HepG2 (cell line): Measurements from ENCODE around the gene LEFTY2. TPM values are rescaled to one million over a fixed set of nuclear protein-coding genes. Genes with fewer than 3 reads are reported as not detected.

Source experiments
- BATF2 ChIP-seq: sonication (generic); formaldehyde crosslinking; IDR thresholded peaks from 2 replicates; pipeline ENCODE4 v1.8.0; 2022; ENCODE audit warnings: mild to moderate bottlenecking, missing genetic modification reagents, moderate library complexity
- FOXK1 ChIP-seq: sonication (generic); formaldehyde crosslinking; IDR thresholded peaks from 2 replicates; pipeline ENCODE4 v1.4.0; 2020; ENCODE audit warnings: low read depth, missing genetic modification reagents, borderline replicate concordance
- HNF4G ChIP-seq, 2 experiments: sonication (generic) in 1 of 2; formaldehyde crosslinking in 1 of 2; IDR thresholded peaks; 2 replicates each; pipeline versions ENCODE4 v1.4.0 to v1.6.1; 2011 to 2020; ENCODE audit warnings: borderline replicate concordance in 2 of 2, low read depth in 2 of 2, mild to moderate bottlenecking in 2 of 2, low read length in 1 of 2, missing genetic modification reagents in 1 of 2, moderate library complexity in 1 of 2
- IRF9 ChIP-seq: sonication (generic); formaldehyde crosslinking; IDR thresholded peaks from 2 replicates; pipeline ENCODE4 v1.8.0; 2022; ENCODE audit warnings: missing genetic modification reagents, mild to moderate bottlenecking, borderline replicate concordance
- KLF12 ChIP-seq: sonication (generic); formaldehyde crosslinking; IDR thresholded peaks from 2 replicates; pipeline ENCODE4 v1.4.0; 2020; ENCODE audit warnings: missing genetic modification reagents, borderline replicate concordance
- MAFG ChIP-seq: sonication (generic); formaldehyde crosslinking; IDR thresholded peaks from 2 replicates; pipeline ENCODE4 v1.5.1; 2020; ENCODE audit warnings: mild to moderate bottlenecking, missing genetic modification reagents
- NFE2L1 ChIP-seq: sonication (generic); formaldehyde crosslinking; IDR thresholded peaks from 2 replicates; pipeline ENCODE4 v1.4.0; 2020; ENCODE audit warnings: missing genetic modification reagents, mild to moderate bottlenecking, borderline replicate concordance
- NONO ChIP-seq, 2 experiments: fragments of 450-650 bp in 1 of 2; sonication (generic) in 1 of 2; formaldehyde crosslinking in 1 of 2; IDR thresholded peaks in 1 of 2; conservative IDR thresholded peaks in 1 of 2; 2 replicates each; pipeline versions ENCODE4 v1.6.1 to v1.8.0; 2017 to 2022; ENCODE audit warnings: mild to moderate bottlenecking in 1 of 2, missing genetic modification reagents in 1 of 2, moderate library complexity in 1 of 2
- TFDP2 ChIP-seq: sonication (generic); formaldehyde crosslinking; IDR thresholded peaks from 2 replicates; pipeline ENCODE4 v1.4.0; 2020; ENCODE audit warnings: missing genetic modification reagents
- ZBTB26 ChIP-seq: IDR thresholded peaks from 2 replicates; pipeline ENCODE4 v1.6.1; 2016; ENCODE audit warnings: missing compliant biosample characterization, missing genetic modification reagents, borderline replicate concordance
- ZNF333 ChIP-seq: sonication (generic); formaldehyde crosslinking; IDR thresholded peaks from 2 replicates; pipeline ENCODE4 v1.4.0; 2020; ENCODE audit warnings: mild to moderate bottlenecking, missing genetic modification reagents, borderline replicate concordance
- ZNF33A ChIP-seq: sonication (generic); formaldehyde crosslinking; IDR thresholded peaks from 2 replicates; pipeline ENCODE4 v1.5.1; 2020; ENCODE audit warnings: missing genetic modification reagents, mild to moderate bottlenecking, moderate library complexity, borderline replicate concordance
- ZNF496 ChIP-seq: sonication (generic); formaldehyde crosslinking; IDR thresholded peaks from 2 replicates; pipeline ENCODE4 v1.8.1; 2023; ENCODE audit warnings: mild to moderate bottlenecking, moderate library complexity, missing genetic modification reagents; ENCODE audit not compliant: insufficient replicate concordance
- ZNF503 ChIP-seq: sonication (generic); formaldehyde crosslinking; IDR thresholded peaks from 2 replicates; pipeline ENCODE4 v1.4.0; 2020; ENCODE audit warnings: missing genetic modification reagents
- ZNF512 ChIP-seq: sonication (generic); formaldehyde crosslinking; IDR thresholded peaks from 2 replicates; pipeline ENCODE4 v1.4.0; 2020; ENCODE audit warnings: mild to moderate bottlenecking, missing genetic modification reagents
- ZNF7 ChIP-seq: IDR thresholded peaks from 2 replicates; pipeline ENCODE4 v1.6.1; 2016; ENCODE audit warnings: missing biosample characterization, missing genetic modification reagents
- ZSCAN22 ChIP-seq: sonication (generic); formaldehyde crosslinking; IDR thresholded peaks from 2 replicates; pipeline ENCODE4 v1.4.0; 2020; ENCODE audit warnings: mild to moderate bottlenecking, missing genetic modification reagents
- ZSCAN30 ChIP-seq: sonication (generic); formaldehyde crosslinking; IDR thresholded peaks from 2 replicates; pipeline ENCODE4 v1.5.0; 2020; ENCODE audit warnings: mild to moderate bottlenecking, missing genetic modification reagents
- polyA plus RNA-seq, 8 experiments: library from polyadenylated mRNA; depleted of rRNA in 3 of 8; stranded (reverse) in 7 of 8; unstranded in 1 of 8; fragments of >200 nt; fragmentation: Illumina TruSeq in 4 of 8; extraction: Trizol in 4 of 8; gene quantifications; 2 replicates each; pipeline versions ENCODE4 v1.2.1 to v1.2.3, GENCODE V29; 2011 to 2016; ENCODE audit warnings: low read depth in 4 of 8, missing spikeins in 1 of 8, mixed read lengths in 1 of 8; ENCODE audit not compliant: insufficient read depth in 1 of 8
- total RNA-seq, 5 experiments: library from RNA; depleted of rRNA; stranded (reverse); fragments of >200 nt; fragmentation: Illumina TruSeq; extraction: Trizol; gene quantifications; 2 replicates each; pipeline ENCODE4 v1.2.3, GENCODE V29; 2016; ENCODE audit warnings: low read depth in 1 of 5

LEFTY2 gene
- total and polyA plus RNA-seq, 2 of the 13 experiments (the other 11 are each of a cell fraction or from before 2014, with no cell fraction given), result 0.13 to 0.33 TPM

GRCh38 chr1:225923692-225924555, 17.1 kb downstream of the LEFTY2 start, which contains the start of gene PYCR2 (continued):
- no peak for TF ChIP-seq ZNF33A (CRISPR knock-in tag)
- no peak for TF ChIP-seq HNF4G (IDR thresholded peaks at IDR 0.05; ENCODE audit: borderline replicate concordance, low read depth, low read length)
- no peak for TF ChIP-seq HNF4G (CRISPR knock-in tag; IDR thresholded peaks at IDR 0.05; ENCODE audit: borderline replicate concordance, low read depth)
- no peak for TF ChIP-seq KLF12 (CRISPR knock-in tag)
- TF ChIP-seq ZBTB26 (CRISPR knock-in tag), result no peak; the same call in 1 of the 2 replicates
- no peak for TF ChIP-seq ZSCAN30 (CRISPR knock-in tag)
- TF ChIP-seq TFDP2 (CRISPR knock-in tag), result peak; percentile 79
- TF ChIP-seq ZNF512 (CRISPR knock-in tag), result no peak
- 0 out of 2 replicates have a peak, but pooled peaks have one; percentile 14 for TF ChIP-seq ZNF503
- 0 out of 2 replicates have a peak, but pooled peaks have one; percentile 41 for TF ChIP-seq FOXK1 (CRISPR knock-in tag)
- no peak for TF ChIP-seq ZSCAN22 (CRISPR knock-in tag)
- peak; percentile 96; the same call in 1 of the 2 replicates for TF ChIP-seq ZNF333 (CRISPR knock-in tag)
- TF ChIP-seq NONO (IDR thresholded peaks at IDR 0.05), result no peak
- peak; percentile 89 for TF ChIP-seq NONO (CRISPR knock-in tag; conservative IDR thresholded peaks at IDR 0.05)
- TF ChIP-seq ZNF496 (CRISPR knock-in tag), result no peak
- peak; percentile 64; the same call in 1 of the 2 replicates for TF ChIP-seq IRF9 (CRISPR knock-in tag)
- peak; percentile 54; the same call in 1 of the 2 replicates for TF ChIP-seq MAFG (CRISPR knock-in tag)
- TF ChIP-seq NFE2L1, result no peak
- no peak for TF ChIP-seq ZNF7 (CRISPR knock-in tag)
- TF ChIP-seq BATF2 (CRISPR knock-in tag), result peak; percentile 64; the same call in 1 of the 2 replicates
